OCI-LY7 (cell line): Measurements from ENCODE around the gene WIZ. TPM values are rescaled to one million over a fixed set of nuclear protein-coding genes. Genes with fewer than 3 reads are reported as not detected.

Source experiments
- BruUV-seq: library from RNA; stranded (reverse); fragments of 400-500 nt; replicated peaks from 2 replicates; lab custom pipeline; 2021; lab: Mats Ljungman, UMichigan
- CTCF ChIA-PET: fragments of 300-600 bp; sonication (Branson Sonifier 250); formaldehyde crosslinking; loops from one replicate; lab custom pipeline; 2022; ENCODE audit warnings: antibody characterized with exemption; ENCODE audit not compliant: unreplicated experiment; lab: Charles Lee
- POLR2A ChIA-PET: fragments of 300-600 bp; sonication (Branson Sonifier 250); formaldehyde crosslinking; loops from one replicate; lab custom pipeline; 2022; ENCODE audit warnings: antibody characterized with exemption; lab: Charles Lee
- DNase-seq: peaks from one replicate; pipeline ENCODE4 v3.0.0-alpha.2; 2015; ENCODE audit warnings: low spot score
- H2AFZ ChIP-seq: fragments of 200-600 bp; sonication (generic), shearing (Covaris generic); 2 replicates; pipeline ENCODE4 v1.6.1; 2014; ENCODE audit warnings: mild to moderate bottlenecking, antibody characterized with exemption, low read length, moderate library complexity
- H3K27ac ChIP-seq: fragments of 200-600 bp; sonication (generic); 2 replicates; pipeline ENCODE4 v1.5.1; 2014; ENCODE audit warnings: mixed run types, low read depth, mild to moderate bottlenecking, moderate library complexity, low read length, inconsistent platforms; ENCODE audit not compliant: poor library complexity, severe bottlenecking
- H3K36me3 ChIP-seq: fragments of 200-600 bp; sonication (generic); 2 replicates; pipeline ENCODE4 v1.6.1; 2014; ENCODE audit warnings: mild to moderate bottlenecking, antibody characterized with exemption, low read length, moderate library complexity, mixed read lengths; ENCODE audit not compliant: insufficient read depth
- H3K4me1 ChIP-seq: fragments of 200-600 bp; sonication (generic); 2 replicates; pipeline ENCODE4 v1.5.1; 2014; ENCODE audit warnings: mild to moderate bottlenecking, low read length; ENCODE audit not compliant: insufficient read depth, poor library complexity, severe bottlenecking
- H3K4me2 ChIP-seq: fragments of 200-600 bp; sonication (generic); 2 replicates; pipeline ENCODE4 v1.6.1; 2014; ENCODE audit warnings: mild to moderate bottlenecking, low read length
- H3K4me3 ChIP-seq: fragments of 200-600 bp; sonication (generic); 2 replicates; pipeline ENCODE4 v1.5.1; 2014; ENCODE audit warnings: mild to moderate bottlenecking, low read depth, low read length; ENCODE audit not compliant: poor library complexity, severe bottlenecking
- H3K79me2 ChIP-seq: fragments of 200-600 bp; sonication (generic); 2 replicates; pipeline ENCODE4 v1.6.1; 2016; ENCODE audit warnings: low read depth, mild to moderate bottlenecking, low read length, moderate library complexity, mixed read lengths; ENCODE audit not compliant: insufficient read depth
- H3K9me2 ChIP-seq: fragments of 200-600 bp; sonication (generic); 2 replicates; pipeline ENCODE4 v1.6.1; 2016; ENCODE audit warnings: mild to moderate bottlenecking, low read length, mixed read lengths; ENCODE audit not compliant: insufficient read depth
- H3K9me3 ChIP-seq: fragments of 200-600 bp; sonication (generic); 2 replicates; pipeline ENCODE4 v1.6.1; 2014; ENCODE audit warnings: mild to moderate bottlenecking, mixed run types, low read length, mixed read lengths
- H4K20me1 ChIP-seq: fragments of 200-600 bp; sonication (generic); 2 replicates; pipeline ENCODE4 v1.6.1; 2014; ENCODE audit warnings: mild to moderate bottlenecking, antibody characterized with exemption, low read length, moderate library complexity, mixed read lengths; ENCODE audit not compliant: insufficient read depth
- EZH2phosphoT487 ChIP-seq: fragments of 200-600 bp; sonication (generic); IDR thresholded peaks from 2 replicates; pipeline ENCODE4 v1.6.1; 2018; ENCODE audit warnings: low read depth, borderline replicate concordance, mild to moderate bottlenecking, mixed run types, antibody characterized with exemption, low read length, moderate library complexity, mixed read lengths
- intact Hi-C: fragments of 100-400 bp; cut with micrococcal nuclease; formaldehyde crosslinking; loops from one replicate; pipeline ENCODE4 v1.10.0; 2022; ENCODE audit not compliant: unreplicated experiment
- total RNA-seq, 2 experiments: library from RNA; depleted of rRNA in 1 of 2; stranded (reverse); fragments of >200 nt in 1 of 2; shearing (Covaris generic) in 1 of 2; gene quantifications; 2 replicates each; pipeline ENCODE4 v1.2.3, GENCODE V29; 2014 to 2022
- TF ChIP-seq, protein P1 (sequence below): fragments of 200-600 bp; sonication (generic); conservative IDR thresholded peaks from 2 replicates; pipeline ENCODE4 v1.5.1; 2014; ENCODE audit warnings: mild to moderate bottlenecking, antibody characterized with exemption, low read length, moderate library complexity, mixed read lengths

The WIZ gene
- total RNA-seq, 2 experiments from 2014 or later = 16.4 to 35.9 TPM

DNA sequence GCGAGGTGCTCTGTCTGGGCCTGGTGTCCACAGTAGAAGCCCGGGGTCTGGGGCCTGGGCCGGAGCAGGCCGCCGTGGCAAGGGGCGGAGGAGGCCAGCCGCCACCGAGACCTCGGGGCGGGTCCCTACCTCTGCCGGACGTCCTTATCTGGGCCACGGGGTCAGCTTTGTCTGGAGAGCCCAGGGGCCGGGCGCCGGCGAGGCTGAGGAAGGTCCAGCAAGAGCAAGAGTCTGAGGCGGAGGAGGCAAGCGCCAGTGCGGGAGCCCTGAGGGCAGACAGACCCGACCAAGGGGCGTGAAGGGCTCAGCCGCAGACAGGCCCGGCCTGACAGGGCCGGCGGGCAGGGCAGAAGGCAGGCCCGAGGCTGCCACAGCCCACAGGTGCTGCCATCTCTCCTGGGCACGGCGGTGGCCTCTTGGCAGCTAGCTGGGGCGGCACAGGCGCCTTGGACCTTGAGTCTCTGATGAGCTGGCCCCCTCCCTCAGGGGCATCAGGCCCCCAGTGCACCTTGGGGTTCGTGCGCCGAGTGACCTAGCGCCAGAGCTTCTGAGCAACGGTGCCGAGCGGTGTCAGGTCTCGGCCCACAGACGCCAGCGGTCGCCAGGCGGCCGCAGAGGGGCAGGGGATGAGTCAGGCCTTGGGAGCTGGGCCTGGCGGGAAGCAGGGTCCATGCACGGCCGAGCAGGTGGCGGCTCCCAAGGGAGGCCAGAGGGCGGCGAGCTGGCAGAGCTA lies 51.1 kb downstream of the WIZ start:
- no TSS peak for BruUV-seq

DNA sequence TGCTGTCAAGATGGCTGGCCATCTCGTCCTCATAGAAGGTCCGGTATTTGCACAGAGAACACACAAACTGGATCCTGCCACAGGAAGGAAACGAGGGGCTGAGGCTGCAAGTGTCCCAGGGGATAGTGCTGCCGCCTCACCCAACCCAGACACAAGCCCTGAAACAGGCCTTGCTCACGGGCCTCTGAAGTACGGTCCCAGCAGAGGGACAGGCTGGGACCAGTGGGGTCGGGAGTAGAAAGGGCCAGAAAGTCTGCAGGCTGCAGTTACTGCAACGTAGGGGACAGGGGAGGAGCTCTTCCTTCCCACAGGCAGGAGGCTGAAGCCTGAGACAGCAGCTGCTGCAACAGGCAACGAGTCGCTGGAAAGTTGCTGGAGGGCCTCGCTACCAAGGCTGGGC lies 52.0 kb downstream of the WIZ start:
- Histone ChIP-seq H3K36me3 (peaks cover 95% of the 10 kb centered on the region), H3K4me1 (no peaks in the 10 kb centered on the region), H4K20me1 (no peaks in the 10 kb centered on the region; the same call in 1 of the 2 replicates), H3K27ac (no peak overlapping the region), H3K9me3 (no peaks in the 10 kb centered on the region), H3K9me2 (no peaks in the 10 kb centered on the region), H2AFZ (no peak overlapping the region), H3K4me2 (no peak overlapping the region), H3K4me3 (no peak overlapping the region), H3K79me2 (no peaks in the 10 kb centered on the region)
- TF ChIP-seq, protein P1, sequence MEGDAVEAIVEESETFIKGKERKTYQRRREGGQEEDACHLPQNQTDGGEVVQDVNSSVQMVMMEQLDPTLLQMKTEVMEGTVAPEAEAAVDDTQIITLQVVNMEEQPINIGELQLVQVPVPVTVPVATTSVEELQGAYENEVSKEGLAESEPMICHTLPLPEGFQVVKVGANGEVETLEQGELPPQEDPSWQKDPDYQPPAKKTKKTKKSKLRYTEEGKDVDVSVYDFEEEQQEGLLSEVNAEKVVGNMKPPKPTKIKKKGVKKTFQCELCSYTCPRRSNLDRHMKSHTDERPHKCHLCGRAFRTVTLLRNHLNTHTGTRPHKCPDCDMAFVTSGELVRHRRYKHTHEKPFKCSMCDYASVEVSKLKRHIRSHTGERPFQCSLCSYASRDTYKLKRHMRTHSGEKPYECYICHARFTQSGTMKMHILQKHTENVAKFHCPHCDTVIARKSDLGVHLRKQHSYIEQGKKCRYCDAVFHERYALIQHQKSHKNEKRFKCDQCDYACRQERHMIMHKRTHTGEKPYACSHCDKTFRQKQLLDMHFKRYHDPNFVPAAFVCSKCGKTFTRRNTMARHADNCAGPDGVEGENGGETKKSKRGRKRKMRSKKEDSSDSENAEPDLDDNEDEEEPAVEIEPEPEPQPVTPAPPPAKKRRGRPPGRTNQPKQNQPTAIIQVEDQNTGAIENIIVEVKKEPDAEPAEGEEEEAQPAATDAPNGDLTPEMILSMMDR = no peak
- no peak for TF ChIP-seq EZH2phosphoT487
- intact Hi-C loops = no loop called here
- no TSS peak for BruUV-seq
- ChIA-PET CTCF (no interaction called here), POLR2A (no interaction called here)
- no peak for DNase-seq

More for the DNA sequence above, 51.1 kb downstream of the WIZ start:
- Histone ChIP-seq H2AFZ (no peak overlapping the region), H3K9me3 (no peaks in the 10 kb centered on the region), H3K9me2 (no peaks in the 10 kb centered on the region), H3K79me2 (peaks cover 5% of the 10 kb centered on the region; the same call in 1 of the 2 replicates), H3K4me1 (no peaks in the 10 kb centered on the region), H3K27ac (no peak overlapping the region), H3K36me3 (peaks cover 95% of the 10 kb centered on the region), H3K4me2 (no peak overlapping the region), H3K4me3 (no peak overlapping the region), H4K20me1 (peaks cover under 1% of the 10 kb centered on the region; the same call in 1 of the 2 replicates)
- no peak for DNase-seq
- no peak for TF ChIP-seq EZH2phosphoT487
- TF ChIP-seq, protein P1 = no peak
- ChIA-PET CTCF (no interaction called here), POLR2A (no interaction called here)
- intact Hi-C loops = no loop called here

DNA sequence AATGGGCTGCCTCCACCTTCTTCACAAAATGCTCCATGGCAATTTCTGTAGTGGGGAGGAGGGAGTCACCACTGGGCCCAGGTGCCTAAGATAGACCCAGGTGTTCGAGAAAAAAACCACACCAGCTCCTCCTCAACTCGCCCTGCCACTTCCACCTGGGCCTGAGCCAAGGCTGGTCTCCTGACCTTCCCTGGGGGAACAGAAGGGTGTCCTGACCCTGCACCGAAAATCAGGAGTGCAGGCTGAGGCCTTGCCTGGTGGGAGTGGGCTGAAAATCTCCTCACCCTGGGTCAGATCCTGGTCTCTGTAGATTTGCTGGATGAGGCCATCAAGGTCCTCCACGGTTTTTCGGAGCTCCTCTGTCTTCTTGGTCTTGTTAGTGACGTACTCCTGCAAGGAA lies 52.5 kb downstream of the WIZ start:
- intact Hi-C loops = no loop called here
- Histone ChIP-seq H3K79me2 (no peaks in the 10 kb centered on the region), H3K9me2 (no peaks in the 10 kb centered on the region), H3K4me2 (no peak overlapping the region), H4K20me1 (no peaks in the 10 kb centered on the region; the same call in 1 of the 2 replicates), H3K4me1 (no peaks in the 10 kb centered on the region), H2AFZ (no peak overlapping the region), H3K27ac (no peak overlapping the region), H3K9me3 (no peaks in the 10 kb centered on the region), H3K36me3 (peaks cover 95% of the 10 kb centered on the region), H3K4me3 (no peak overlapping the region)
- ChIA-PET CTCF (no interaction called here), POLR2A (no interaction called here)
- TF ChIP-seq, protein P1 = no peak
- no peak for TF ChIP-seq EZH2phosphoT487
- DNase-seq = no peak
- BruUV-seq = no TSS peak
